H1 (cell line): ENCODE results near the gene RNF13. TPM values are rescaled to one million over a fixed set of nuclear protein-coding genes. Genes with fewer than 3 reads are reported as not detected.

Experiments used
- ATF2 ChIP-seq: IDR thresholded peaks from 2 replicates; pipeline ENCODE4 v1.6.1; 2012; ENCODE audit warnings: low read length, inconsistent platforms
- CTBP2 ChIP-seq: IDR thresholded peaks from 2 replicates; pipeline ENCODE4 v1.7.0; 2011; ENCODE audit warnings: borderline replicate concordance, mild to moderate bottlenecking, moderate library complexity, mixed read lengths, low read length; ENCODE audit not compliant: insufficient read depth, insufficient read length
- polyA plus RNA-seq, 7 experiments: library from polyadenylated mRNA; depleted of rRNA in 3 of 7; stranded (reverse) in 5 of 7; unstranded in 2 of 7; fragments of >200 nt in 5 of 7; fragments of 200-250 nt in 2 of 7; gene quantifications; 1 replicate in 5 of 7; 2 replicates in 1 of 7; 4 replicates in 1 of 7; pipeline versions ENCODE4 v1.2.1 to v1.2.3, GENCODE V29; 2011 to 2013; ENCODE audit warnings: missing spikeins in 2 of 7, mixed read lengths in 2 of 7
- total RNA-seq: library from RNA; stranded (reverse); fragmentation: NEBNext Ultra II Directional; extraction: Animal tissue kit (Norgen Biotek cat#: 25700); gene quantifications from 2 replicates; pipeline ENCODE4 v1.2.1, GENCODE V29; 2021

The RNF13 gene
- total and polyA plus RNA-seq, 2 of the 8 experiments (the other 6 are each of a cell fraction or from before 2014, with no cell fraction given) = 19.4 to 35.4 TPM

- TF ChIP-seq CTBP2 (no peak), ATF2 (no peak)
These were observed 3.3 kb upstream of the RNF13 start (continued) for GRCh38 chr3:149809699-149810098.
